DOHH2 (cell line): Measurements from ENCODE around the gene RASA3.

Source experiments
- CTCF ChIP-seq: fragments of 200-600 bp; sonication (generic); IDR thresholded peaks from one replicate; pipeline ENCODE4 v1.5.1; 2014; ENCODE audit warnings: antibody characterized with exemption, mild to moderate bottlenecking, low read depth, low read length; ENCODE audit not compliant: poor library complexity, severe bottlenecking
- EZH2phosphoT487 ChIP-seq: fragments of 200-600 bp; sonication (generic); IDR thresholded peaks from 2 replicates; pipeline ENCODE4 v1.6.1; 2017; ENCODE audit warnings: borderline replicate concordance, mild to moderate bottlenecking, antibody characterized with exemption, low read length, moderate library complexity, mixed read lengths

DNA sequence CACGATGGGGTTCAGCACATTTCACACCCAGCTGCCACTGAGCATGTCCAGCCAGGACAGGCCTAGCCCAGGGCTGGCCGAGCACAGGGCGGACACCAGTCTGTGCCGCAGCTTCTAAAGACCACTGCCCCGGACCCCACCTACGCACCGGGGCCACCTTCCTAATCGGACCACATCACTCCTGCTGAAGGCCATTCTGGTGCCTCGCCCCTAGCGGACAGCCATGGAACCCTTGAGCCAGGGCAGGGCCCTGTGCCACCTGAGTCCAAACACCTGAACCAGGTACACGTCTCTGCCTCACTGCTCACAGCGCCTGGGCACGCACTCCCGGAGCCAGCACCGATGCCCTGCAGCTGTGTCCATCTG, 150.1 kb downstream of the RASA3 start:
- TF ChIP-seq EZH2phosphoT487 (no peak), CTCF (no peak)
